Measurements from ENCODE around the gene SIX1. TPM values are rescaled to one million over a fixed set of nuclear protein-coding genes. Genes with fewer than 3 reads are reported as not detected.

SIX1 gene
- total and polyA plus RNA-seq, 2 experiments from 2014 or later: 0.35 to 0.71 TPM

- no peak for TF ChIP-seq REST (IDR thresholded peaks at IDR 0.05; ENCODE audit: unreplicated experiment)
- TF ChIP-seq NANOG (IDR thresholded peaks at IDR 0.05; ENCODE audit: borderline replicate concordance): no peak
- no peak for TF ChIP-seq CREB1 (CRISPR knock-in tag; IDR thresholded peaks at IDR 0.05; ENCODE audit: low read depth)
- no peak for TF ChIP-seq EZH2 (IDR thresholded peaks at IDR 0.05; ENCODE audit: low read depth, unreplicated experiment)
- TF ChIP-seq ZNF331 (CRISPR knock-in tag; IDR thresholded peaks at IDR 0.05; ENCODE audit: low read depth): no peak
- TF ChIP-seq JUNB (IDR thresholded peaks at IDR 0.05; ENCODE audit: unreplicated experiment): no peak
- no peak for TF ChIP-seq ZNF114 (CRISPR knock-in tag; IDR thresholded peaks at IDR 0.05)
- no peak for TF ChIP-seq EZH2phosphoT487 (IDR thresholded peaks at IDR 0.05; ENCODE audit: unreplicated experiment)
- TF ChIP-seq CTCF (conservative IDR thresholded peaks at IDR 0.05; ENCODE audit: low read depth in 2 of 2): no peak
Measured at GRCh38 chr14:60621386-60621785, 27.9 kb downstream of the SIX1 start (continued).

- Histone ChIP-seq H4K20me1 (replicated peaks; ENCODE audit: insufficient read depth) (no peaks in the 10 kb centered on the region), H3K9me2 (ENCODE audit: insufficient read depth) (no peaks in the 10 kb centered on the region), H3K27ac (ENCODE audit: low read depth) (no peak overlapping the region), H3K4me1 (ENCODE audit: insufficient read depth) (peaks cover 21% of the 10 kb centered on the region), H3K27me3 (ENCODE audit: insufficient read depth) (no peaks in the 10 kb centered on the region), H3K79me2 (replicated peaks; ENCODE audit: insufficient read depth) (no peaks in the 10 kb centered on the region), H3F3A (replicated peaks; ENCODE audit: low read depth) (no peaks in the 10 kb centered on the region), H3K4me2 (no peak overlapping the region), H3K36me3 (ENCODE audit: insufficient read depth) (no peaks in the 10 kb centered on the region), H2AFZ (no peak overlapping the region), H3K4me3 (no peak overlapping the region)
- DNase-seq (ENCODE audit: low spot score): no peak
- Mint-ChIP-seq H3K27me3 (ENCODE audit: insufficient read depth, low read depth, poor library complexity) (peaks cover 7% of the 10 kb centered on the region), H3K4me3 (no peak overlapping the region), H3K36me3 (ENCODE audit: low read depth) (no peaks in the 10 kb centered on the region), H3K4me1 (peaks cover 9% of the 10 kb centered on the region), H3K9me3 (peaks cover under 1% of the 10 kb centered on the region; the same call in 2 of the 3 replicates), H3K27ac (no peak overlapping the region)
- ATAC-seq: no peak
- TF ChIP-seq ZNF462 (CRISPR knock-in tag; IDR thresholded peaks at IDR 0.05) (no peak), ZNF331 (CRISPR knock-in tag; IDR thresholded peaks at IDR 0.05; ENCODE audit: low read depth) (no peak), EZH2 (IDR thresholded peaks at IDR 0.05; ENCODE audit: low read depth, unreplicated experiment) (no peak), ETS1 (IDR thresholded peaks at IDR 0.05) (no peak), ZNF114 (CRISPR knock-in tag; IDR thresholded peaks at IDR 0.05) (no peak), JUNB (IDR thresholded peaks at IDR 0.05; ENCODE audit: unreplicated experiment) (no peak), NANOG (IDR thresholded peaks at IDR 0.05; ENCODE audit: borderline replicate concordance) (no peak), STAT1 (IDR thresholded peaks at IDR 0.05; ENCODE audit: unreplicated experiment) (no peak)
Measured at GRCh38 chr14:60618241-60618640, 31.0 kb downstream of the SIX1 start.
